ENCODE data around the gene SUPT3H. TPM values are rescaled to one million over a fixed set of nuclear protein-coding genes. Genes with fewer than 3 reads are reported as not detected.
A peak's percentile ranks its signal among the peaks of the same experiment; 100 is the strongest.

Gene SUPT3H
- total RNA-seq, 6 experiments from 2014 or later, result 5.6 to 8.2 (median 6.5) TPM

DNA sequence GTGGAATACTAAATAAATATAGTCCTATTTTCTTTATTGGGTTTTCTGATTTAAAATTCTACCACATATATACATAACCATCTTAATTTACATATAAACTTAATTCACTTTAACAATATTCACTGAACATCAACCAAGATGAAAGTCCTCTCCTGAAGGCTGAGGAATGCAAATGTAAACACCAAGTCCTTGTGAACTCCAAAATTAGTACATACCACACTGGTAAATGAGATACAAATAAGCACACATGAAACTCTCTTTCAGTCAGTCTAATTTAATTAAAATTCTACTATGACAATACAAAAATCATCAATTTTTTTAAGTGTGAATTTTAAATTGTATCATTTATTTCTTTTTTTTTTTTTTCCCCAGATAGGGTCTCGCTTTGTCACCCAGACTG is 254.7 kb downstream of the SUPT3H start:
- no peaks in the 10 kb centered on the region for H3K4me1 Mint-ChIP-seq (ENCODE audit: low read depth)
- no peak for DNase-seq
- H3K27ac Mint-ChIP-seq, result no peak overlapping the region
- H3K9me3 Mint-ChIP-seq, result no peaks in the 10 kb centered on the region
- TF ChIP-seq, protein P1, sequence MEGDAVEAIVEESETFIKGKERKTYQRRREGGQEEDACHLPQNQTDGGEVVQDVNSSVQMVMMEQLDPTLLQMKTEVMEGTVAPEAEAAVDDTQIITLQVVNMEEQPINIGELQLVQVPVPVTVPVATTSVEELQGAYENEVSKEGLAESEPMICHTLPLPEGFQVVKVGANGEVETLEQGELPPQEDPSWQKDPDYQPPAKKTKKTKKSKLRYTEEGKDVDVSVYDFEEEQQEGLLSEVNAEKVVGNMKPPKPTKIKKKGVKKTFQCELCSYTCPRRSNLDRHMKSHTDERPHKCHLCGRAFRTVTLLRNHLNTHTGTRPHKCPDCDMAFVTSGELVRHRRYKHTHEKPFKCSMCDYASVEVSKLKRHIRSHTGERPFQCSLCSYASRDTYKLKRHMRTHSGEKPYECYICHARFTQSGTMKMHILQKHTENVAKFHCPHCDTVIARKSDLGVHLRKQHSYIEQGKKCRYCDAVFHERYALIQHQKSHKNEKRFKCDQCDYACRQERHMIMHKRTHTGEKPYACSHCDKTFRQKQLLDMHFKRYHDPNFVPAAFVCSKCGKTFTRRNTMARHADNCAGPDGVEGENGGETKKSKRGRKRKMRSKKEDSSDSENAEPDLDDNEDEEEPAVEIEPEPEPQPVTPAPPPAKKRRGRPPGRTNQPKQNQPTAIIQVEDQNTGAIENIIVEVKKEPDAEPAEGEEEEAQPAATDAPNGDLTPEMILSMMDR (IDR thresholded peaks at IDR 0.05), result no peak
- H3K36me3 Mint-ChIP-seq (ENCODE audit: low read depth), result no peaks in the 10 kb centered on the region
- H3K4me3 Mint-ChIP-seq, result no peak overlapping the region
- H3K27me3 Mint-ChIP-seq (ENCODE audit: insufficient read depth), result no peaks in the 10 kb centered on the region

GRCh38 chr6:45118754-45119153 is 259.0 kb downstream of the SUPT3H start:
- Mint-ChIP-seq H3K27me3 (ENCODE audit: insufficient read depth) (peaks cover 2% of the 10 kb centered on the region; the same call in 1 of the 2 replicates), H3K9me3 (no peaks in the 10 kb centered on the region), H3K4me3 (no peak overlapping the region), H3K4me1 (ENCODE audit: low read depth) (peaks cover 31% of the 10 kb centered on the region), H3K27ac (no peak overlapping the region), H3K36me3 (ENCODE audit: low read depth) (no peaks in the 10 kb centered on the region)
- DNase-seq, result no peak
- TF ChIP-seq, protein P1 (IDR thresholded peaks at IDR 0.05), result no peak

DNA sequence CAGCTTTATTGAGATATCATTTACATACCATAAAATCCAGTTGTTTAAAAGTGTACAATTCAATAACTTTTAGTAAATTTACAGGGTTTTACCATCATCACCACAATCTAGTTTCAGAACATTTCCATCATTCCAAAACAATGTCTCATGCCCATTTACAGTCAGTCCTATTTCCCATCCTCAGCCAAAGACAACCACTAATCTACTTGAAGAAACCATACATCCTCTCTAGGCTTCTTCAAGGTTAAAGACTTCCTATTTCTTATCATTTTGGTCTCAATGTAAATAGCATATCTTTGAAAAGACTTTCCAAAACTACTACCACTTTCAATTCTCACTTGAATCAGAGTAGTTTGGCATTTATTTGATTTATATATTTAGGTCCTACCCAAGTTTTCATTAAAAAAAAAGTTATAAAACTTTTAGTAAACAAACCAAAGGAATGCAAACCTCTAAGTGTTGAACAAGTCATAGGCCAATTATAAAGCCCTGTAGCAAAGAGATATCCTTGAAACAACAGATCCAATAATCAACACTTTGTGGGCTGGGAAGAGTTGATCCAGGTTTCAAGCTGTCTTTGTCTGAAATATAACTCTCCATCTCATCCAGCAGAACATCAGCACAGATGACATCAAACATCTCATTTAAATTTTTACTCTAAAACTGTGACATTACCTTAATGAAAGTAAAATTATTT is 260.9 kb downstream of the SUPT3H start:
- Mint-ChIP-seq H3K27me3 (ENCODE audit: insufficient read depth) (peaks cover 3% of the 10 kb centered on the region), H3K9me3 (no peaks in the 10 kb centered on the region), H3K36me3 (ENCODE audit: low read depth) (no peaks in the 10 kb centered on the region), H3K27ac (peak overlapping the region; percentile 32), H3K4me1 (ENCODE audit: low read depth) (peaks cover 31% of the 10 kb centered on the region), H3K4me3 (peak overlapping the region; percentile 18)
- peak; percentile 71 for DNase-seq
- TF ChIP-seq, protein P1 (IDR thresholded peaks at IDR 0.05), result no peak

DNA sequence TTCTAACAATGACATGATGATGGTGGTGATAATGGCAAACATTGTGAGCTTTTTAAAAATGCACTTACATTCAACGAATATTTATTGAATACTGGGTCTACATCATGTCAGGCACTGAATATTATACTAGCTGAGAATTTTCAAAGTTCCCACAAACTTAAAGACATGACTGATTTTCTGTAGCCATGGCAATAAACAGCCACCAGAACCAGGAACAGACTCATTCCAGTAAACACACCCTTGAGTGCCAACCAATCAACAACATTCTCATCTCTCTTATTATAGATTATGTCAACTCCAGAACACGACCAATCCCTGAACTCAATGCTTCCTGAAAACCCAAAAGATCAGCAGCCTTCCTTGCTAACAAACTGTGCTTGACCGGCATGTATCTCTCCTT is 262.0 kb downstream of the SUPT3H start:
- peak overlapping the region; percentile 4; the same call in 1 of the 2 replicates for H3K4me3 Mint-ChIP-seq
- no peaks in the 10 kb centered on the region for H3K9me3 Mint-ChIP-seq
- peak overlapping the region; percentile 25 for H3K27ac Mint-ChIP-seq
- peak; percentile 40 for DNase-seq
- H3K36me3 Mint-ChIP-seq (ENCODE audit: low read depth), result no peaks in the 10 kb centered on the region
- H3K4me1 Mint-ChIP-seq (ENCODE audit: low read depth), result peaks cover 38% of the 10 kb centered on the region
- TF ChIP-seq, protein P1 (IDR thresholded peaks at IDR 0.05), result no peak
- peaks cover 3% of the 10 kb centered on the region for H3K27me3 Mint-ChIP-seq (ENCODE audit: insufficient read depth)

DNA sequence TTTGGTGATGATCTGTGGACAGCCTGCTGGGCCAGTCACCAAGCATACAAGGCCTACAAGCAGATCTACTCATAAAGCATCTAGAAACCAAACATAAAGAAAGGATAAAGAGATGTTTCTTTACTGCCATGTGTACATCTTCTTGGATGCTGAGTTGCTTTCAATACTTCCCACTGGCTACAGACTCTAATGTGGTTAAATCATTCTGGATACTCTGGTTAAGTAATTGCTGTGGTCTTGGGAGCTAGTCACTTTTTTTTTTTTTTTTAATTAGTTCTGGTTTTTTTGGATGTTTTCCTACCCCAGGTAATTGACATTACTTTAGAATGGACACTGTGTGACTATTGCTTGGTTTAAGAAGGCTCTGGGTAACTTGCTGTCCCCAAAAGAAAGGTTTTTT is 265.0 kb downstream of the SUPT3H start:
- TF ChIP-seq, protein P1 (IDR thresholded peaks at IDR 0.05), result no peak
- Mint-ChIP-seq H3K27me3 (ENCODE audit: insufficient read depth) (peaks cover 3% of the 10 kb centered on the region), H3K9me3 (no peaks in the 10 kb centered on the region), H3K27ac (no peak overlapping the region), H3K4me1 (ENCODE audit: low read depth) (peaks cover 49% of the 10 kb centered on the region), H3K36me3 (ENCODE audit: low read depth) (no peaks in the 10 kb centered on the region), H3K4me3 (no peak overlapping the region)
- no peak for DNase-seq
